ENCODE results near the gene METTL25.
"Not testable (repeated sequence)": the region's sequence is repeated elsewhere in the genome, so short reads cannot be mapped to it uniquely, and the experiment has no call there.

The METTL25 gene, protein sequence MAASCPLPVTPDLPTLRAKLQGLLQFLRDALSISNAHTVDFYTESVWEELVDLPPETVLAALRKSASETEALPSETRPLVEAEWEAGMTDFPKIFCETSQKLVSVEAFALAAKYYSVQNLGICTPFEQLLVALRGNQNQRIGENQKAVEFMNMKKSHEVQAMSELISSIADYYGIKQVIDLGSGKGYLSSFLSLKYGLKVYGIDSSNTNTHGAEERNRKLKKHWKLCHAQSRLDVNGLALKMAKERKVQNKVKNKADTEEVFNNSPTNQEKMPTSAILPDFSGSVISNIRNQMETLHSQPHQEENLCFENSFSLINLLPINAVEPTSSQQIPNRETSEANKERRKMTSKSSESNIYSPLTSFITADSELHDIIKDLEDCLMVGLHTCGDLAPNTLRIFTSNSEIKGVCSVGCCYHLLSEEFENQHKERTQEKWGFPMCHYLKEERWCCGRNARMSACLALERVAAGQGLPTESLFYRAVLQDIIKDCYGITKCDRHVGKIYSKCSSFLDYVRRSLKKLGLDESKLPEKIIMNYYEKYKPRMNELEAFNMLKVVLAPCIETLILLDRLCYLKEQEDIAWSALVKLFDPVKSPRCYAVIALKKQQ

DNA sequence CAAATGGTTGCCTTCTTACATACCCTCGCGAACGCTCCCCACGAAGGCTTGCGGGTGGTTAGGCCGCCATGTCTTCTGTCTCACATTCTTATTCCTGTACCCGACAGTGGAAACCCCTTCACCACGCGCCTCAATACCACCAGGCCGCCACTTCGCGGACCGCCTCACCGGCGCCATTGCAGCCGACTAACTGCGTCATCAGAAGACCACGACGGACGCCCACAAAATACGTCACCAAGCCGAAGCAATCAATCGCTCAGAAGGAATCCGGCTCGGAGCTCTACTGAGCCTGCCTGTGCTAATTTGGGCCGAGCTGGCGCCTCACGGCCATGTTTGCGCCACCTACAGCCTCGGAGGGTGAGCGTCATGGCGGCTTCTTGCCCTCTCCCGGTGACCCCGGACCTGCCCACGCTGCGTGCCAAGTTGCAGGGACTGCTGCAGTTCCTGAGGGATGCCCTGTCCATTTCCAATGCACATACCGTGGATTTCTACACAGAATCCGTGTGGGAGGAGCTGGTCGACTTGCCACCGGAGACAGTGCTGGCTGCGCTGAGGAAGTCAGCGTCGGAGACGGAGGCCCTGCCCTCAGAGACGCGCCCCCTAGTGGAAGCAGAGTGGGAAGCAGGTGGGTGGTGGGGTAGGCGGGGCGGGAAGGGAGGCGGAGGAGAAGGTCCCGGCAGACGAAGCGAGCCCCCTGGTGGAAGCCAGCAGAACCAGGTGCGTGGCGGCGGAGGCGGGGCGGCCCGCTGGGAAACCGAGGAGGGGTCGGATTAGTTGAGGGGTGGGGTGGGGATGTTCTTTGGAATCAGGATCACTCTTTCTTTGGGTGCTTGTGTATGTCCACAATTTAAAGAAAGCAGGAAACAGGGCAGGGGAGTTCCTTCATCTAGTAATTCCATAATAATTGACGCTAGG is at the start of gene METTL25, which contains the start of gene CCDC59:
TSS of gene METTL25 (plus strand) at position 330 of the 915 bp plus-strand sequence. CDS start at position 367, 37 bp downstream.
TSS of gene CCDC59 (minus strand) at position 188 of the 915 bp plus-strand sequence. CDS start at position 177, 11 bp downstream.
- peak; percentile 98 for DNase-seq (ENCODE audit: low spot score)

DNA sequence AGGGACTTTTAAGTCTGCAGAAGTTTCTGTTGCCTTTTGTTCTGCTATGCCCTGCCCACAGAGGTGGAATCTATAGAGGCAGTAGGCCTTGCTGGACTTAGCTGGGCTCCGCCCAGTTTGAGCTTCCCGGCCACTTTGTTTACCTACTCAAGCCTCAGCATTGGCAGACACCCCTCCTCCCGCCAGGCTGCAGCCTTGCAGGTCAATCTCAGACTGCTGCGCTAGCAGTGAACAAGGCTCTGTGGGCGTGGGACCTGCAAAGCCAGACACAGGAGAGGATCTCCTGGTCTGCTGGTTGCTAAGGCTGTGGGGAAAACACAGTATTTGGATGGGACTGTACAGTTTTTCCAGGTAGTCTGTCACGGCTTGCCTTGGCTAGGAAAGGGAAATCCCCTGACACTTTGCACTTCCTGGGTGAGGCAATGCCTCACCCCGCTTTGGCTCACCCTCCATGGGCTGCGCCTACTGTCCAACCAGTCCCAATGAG is 43.9 kb upstream of the METTL25 start:
- no peak for DNase-seq (ENCODE audit: low spot score)

DNA sequence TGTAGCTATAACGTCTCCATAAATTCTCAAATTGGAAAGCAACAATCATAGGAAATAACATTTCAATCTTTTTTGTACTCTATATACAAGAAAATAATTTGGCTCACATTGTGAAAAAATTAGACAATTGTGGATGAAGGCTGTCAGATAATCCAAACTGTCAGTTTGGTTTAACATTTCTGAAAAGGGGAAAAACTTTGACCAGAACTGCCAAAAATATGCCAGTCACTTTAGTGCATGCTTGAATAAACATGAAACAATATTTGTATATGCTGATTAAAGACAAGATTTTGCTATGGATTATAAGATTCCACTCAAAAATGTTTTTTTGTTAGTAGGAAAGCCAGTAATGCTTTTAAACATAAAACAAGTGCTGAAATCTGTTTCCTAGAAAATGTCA is 39.1 kb upstream of the METTL25 start:
- no peak for DNase-seq (ENCODE audit: low spot score)

DNA sequence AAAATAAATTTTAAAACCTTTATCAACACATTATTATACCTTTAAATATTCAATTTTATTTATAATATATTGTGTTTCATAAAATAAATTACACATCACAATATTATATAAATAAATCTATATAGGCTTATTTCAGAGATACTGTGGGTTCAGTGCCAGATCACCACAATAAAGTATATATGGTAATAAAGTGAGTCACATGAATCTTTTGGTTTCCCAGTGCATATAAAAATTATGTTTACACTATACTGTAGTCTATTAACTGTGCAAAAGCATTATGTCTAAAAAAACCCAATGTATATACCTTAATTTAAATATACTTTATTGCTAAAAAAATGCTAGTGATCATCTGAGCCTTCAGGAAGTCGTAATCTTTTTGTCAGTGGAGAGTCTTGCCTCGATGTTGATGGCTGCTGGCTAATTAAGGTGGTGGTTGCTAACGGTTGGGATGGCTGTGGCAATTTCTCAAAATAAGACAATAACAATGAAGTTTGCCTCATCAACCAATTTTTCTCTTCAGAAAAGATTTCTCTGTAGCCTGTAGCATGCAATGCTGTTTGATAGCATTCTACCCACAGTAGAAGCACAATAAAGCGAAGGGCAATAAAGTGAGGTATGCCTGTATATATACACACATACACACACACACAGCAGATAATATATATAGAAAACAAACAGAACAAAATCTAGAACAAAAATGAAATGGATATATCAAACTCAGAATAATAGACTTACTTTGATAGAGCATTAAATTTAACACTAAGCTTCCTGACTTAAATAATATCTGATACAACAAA is 32.6 kb upstream of the METTL25 start:
- DNase-seq (ENCODE audit: low spot score): no peak

DNA sequence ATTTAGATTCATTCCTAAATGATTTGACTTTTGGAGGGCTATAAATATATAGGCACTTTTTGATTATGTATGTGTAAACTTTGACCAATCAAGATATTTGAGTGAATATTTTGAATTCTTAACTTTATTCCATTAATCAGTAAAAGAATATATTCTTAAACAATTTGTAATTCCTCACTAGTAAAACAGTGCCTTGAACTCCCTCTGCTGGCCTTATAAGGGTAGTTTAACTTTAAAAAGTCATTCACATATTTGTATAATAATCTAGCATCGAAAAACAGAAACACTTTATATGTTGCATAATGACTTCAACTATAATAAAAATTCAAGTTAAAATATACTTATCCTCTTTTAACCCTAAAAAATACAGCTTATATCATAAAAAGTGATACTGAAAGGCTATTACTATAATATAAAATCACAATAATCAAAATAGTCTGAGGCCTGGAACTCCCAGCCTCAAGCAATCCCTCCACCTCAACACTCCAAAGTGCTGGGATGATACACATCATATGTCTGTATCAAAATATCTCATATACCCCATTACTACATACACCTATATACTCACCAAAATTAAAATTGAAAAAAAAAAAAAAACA is 31.3 kb upstream of the METTL25 start:
- DNase-seq (ENCODE audit: low spot score): peak; percentile 48

DNA sequence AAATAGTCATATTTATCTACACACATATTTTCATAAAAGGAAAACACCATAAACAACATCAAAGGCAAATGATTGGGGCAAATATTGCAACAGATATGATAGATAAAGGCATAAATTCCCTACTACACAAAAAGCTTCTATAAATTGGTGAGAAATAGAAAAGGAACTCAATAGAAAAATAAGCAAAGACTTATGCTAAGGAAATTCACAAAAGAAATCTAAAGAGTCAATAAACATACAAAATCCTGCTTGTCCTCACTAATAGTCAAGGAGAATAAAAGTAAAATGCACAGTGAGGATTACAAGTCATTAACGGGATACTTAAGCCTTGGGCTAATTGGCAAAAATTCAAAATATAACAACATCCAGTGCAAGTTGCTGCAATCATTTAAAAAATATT is 30.5 kb upstream of the METTL25 start:
- DNase-seq (ENCODE audit: low spot score): no peak

DNA sequence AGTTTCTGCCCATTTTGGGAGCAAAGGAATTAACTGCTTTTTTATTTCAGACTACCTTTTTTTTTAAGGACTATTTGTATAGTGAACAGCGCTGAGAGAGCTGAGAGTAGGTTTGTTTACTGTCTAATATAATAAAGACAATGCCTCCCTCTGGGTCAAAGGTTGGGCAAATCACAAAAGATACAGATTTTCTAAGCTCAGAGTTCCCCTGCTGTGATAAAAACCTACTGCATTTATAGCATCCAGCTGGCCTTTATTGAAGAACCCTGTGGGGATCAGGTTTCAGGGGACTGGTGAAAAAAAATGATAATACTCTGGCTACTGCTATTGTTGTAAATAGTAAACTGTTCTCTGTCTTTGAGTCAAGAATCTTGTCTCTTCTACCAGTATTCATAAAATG is 28.8 kb upstream of the METTL25 start:
- DNase-seq (ENCODE audit: low spot score): no peak

DNA sequence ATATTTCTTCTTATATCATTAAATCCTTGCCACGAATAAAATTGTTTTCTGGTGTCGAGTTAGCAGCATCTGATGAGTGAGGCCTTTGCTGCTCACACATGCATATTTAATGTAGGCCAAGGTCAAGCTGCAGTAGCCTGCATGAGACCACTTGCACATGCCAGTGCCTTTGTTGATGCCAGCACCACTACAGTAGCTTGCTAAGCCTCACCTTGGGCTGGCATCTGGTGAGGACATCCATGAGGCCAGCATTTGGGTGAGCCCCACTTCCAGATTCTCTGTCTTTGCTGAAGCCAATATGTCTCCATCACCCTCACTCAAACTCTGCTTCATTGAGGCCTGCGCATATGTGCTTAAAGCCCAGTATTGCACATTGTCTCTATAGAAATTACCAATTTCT is 8.2 kb upstream of the METTL25 start:
- DNase-seq (ENCODE audit: low spot score): no peak

DNA sequence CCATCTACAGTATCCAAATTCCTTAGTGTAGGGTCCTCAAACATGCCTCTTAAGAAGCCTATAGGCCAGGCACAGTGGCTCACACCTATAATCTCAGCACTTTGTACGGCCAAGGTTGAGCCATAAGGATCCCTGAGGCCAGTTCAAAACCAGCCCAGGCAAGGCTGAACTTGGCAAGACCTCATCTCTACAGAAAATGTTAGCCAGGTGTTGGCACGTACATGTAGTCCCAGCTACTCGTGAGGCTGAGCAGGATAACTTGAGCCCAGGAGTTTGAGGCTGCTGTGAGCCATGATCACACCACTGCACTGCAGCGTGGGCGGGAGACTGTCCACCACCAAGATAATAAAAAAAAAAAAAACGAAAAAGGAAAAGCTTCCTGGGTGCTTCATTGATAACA is 6.9 kb upstream of the METTL25 start:
- no peak for DNase-seq (ENCODE audit: low spot score)

DNA sequence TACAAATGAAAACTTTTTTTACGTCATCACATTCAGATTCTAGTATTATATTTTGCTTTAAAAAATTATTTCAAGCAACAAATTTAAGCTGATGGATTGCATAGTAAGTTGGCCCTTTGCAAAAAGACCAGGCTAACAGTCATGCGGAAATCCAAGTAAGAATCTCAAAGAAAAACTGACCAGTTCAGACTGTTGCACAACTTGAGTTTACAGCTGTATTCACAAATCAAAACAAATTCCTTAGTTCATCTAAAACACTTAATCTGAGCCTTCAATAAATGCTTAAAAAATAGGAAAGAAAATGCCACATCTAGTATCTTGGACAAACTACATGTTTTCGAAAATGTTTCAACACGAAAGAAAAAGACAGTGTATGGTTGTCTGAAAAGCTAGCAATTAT is 989 bp upstream of the METTL25 start:
- peak; percentile 25 for DNase-seq (ENCODE audit: low spot score)

DNA sequence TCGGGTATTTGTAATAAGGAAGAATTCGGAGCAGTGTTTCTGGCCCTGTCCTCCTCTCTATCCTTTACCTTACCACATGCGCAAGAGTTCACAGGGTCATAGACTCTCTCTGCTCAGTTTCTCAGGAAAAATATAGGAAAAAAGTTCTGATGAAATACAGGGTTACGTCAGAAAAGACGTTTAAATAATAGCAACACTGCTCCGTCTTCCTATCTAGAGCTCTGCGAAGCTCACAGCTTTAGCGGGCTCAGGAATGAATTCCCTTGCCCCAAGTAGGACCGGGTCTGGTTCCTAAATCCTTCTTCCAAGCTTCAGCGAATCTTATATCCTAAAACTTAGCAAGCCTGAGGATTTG is 507 bp upstream of the METTL25 start:
- DNase-seq (ENCODE audit: low spot score): peak; percentile 49

DNA sequence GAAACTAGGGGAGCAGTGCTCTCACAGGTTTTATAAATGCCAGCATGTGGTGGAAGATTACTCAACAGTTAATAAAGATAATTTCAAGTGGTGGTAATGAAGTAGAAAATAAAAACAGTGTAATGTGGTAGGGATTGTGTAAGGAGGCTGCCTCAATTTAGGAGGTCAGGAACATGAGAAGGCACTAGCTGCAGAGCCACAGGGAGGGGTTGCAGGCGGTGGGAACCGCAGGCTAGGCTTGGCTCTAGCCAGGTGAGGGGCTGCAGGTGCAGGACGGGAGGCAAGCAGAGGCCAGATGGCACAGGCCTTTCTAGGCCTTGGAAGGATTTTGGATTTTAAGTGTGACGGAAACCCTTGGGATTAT is 768 bp downstream of the METTL25 start:
- peak; percentile 11 for DNase-seq (ENCODE audit: low spot score)

DNA sequence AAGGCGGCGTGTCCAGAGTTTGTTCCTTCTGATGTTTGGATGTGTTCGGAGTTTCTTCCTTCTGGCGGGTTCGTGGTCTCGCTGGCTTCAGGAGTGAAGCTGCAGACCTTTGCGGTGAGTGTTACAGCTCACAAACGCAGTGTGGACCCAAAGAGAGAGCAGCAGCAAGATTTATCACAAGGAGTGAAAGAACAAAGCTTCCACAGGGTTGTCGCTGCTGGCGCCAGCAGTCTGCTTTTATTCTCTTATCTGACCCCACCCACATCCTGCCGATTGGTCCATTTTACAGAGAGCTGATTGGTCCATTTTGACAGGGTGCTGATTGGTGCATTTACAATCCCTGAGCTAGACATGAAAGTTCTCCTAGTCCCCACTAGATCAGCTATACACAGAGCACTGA is 2.5 kb downstream of the METTL25 start:
- DNase-seq (ENCODE audit: low spot score): not testable (repeated sequence)

DNA sequence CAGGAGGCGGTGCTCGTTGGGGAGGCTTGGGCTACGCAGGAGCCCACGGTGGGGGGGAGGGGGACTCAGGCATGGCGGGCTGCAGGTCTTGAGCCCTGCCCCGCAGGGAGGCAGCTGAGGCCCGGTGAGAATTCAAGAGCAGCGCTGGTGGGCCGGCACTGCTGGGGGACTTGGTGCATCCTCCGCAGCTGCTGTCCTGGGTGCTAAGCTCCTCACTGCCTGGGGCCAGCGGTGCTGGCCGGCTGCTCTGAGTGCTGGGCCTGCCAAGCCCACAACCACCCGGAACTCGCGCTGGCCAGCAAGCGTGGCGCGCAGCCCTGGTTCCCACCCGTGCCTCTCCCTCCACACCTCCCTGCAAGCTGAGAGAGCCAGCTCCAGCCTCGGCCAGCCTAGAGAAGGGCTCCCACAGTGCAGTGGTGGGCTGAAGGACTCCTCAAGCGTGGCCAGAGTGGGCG is 3.2 kb downstream of the METTL25 start:
- DNase-seq (ENCODE audit: low spot score): no peak

DNA sequence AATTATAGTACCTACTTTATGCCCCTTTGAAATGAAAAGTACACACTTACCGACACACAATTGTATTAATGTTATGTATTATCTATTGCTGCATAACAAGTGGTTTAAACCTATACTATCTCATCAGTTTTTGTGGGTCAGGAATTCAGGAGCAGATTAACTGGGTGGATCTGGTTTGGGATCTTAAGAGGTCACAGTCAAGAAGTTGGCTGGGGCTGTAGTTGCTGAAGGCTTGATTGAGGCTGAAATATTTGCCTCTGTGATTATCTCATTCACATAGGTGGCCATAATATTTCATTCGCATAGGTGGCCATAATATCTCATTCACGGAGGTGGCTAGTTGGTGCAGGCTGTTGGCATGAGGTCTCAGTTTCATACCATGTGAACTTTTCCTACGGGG is 5.7 kb downstream of the METTL25 start:
- DNase-seq (ENCODE audit: low spot score): no peak

DNA sequence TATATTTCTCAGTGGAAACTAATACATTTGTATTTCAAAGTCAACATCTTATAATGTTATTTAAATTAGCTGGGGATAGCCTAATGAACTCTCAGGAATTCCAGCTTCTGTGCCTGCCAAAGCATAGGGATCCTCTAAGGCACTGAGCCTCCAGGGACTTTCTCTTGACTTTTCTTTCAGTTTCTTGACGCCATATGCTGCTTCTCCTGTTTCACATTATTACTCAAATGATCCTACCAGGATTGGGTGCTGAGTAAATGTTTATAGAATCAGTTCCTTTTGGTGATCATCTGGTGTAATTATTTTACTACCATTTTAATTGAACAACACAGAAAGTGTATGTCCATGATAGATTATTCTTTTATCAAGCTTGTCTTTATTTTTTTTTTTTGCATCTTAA is 7.9 kb downstream of the METTL25 start:
- DNase-seq (ENCODE audit: low spot score): no peak

DNA sequence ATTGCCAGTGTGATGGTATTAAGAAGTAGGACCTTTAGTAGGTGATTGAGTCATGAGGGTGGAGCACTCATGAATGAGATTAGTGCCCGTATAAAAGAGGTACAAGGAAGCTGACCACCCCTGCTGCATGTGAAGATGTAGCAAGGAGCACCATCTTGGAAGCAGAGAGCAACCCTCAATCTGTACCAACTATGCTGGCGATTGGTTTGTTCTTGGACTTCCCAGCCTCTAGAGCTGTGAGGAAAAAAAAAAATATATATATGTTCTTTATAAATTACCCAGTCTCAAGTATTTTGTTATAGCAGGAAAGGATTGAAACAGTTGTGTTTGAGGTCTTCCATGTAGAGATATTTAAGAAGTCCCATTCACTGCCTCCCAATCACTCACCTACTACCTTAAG is 16.9 kb downstream of the METTL25 start:
- no peak for DNase-seq (ENCODE audit: low spot score)

DNA sequence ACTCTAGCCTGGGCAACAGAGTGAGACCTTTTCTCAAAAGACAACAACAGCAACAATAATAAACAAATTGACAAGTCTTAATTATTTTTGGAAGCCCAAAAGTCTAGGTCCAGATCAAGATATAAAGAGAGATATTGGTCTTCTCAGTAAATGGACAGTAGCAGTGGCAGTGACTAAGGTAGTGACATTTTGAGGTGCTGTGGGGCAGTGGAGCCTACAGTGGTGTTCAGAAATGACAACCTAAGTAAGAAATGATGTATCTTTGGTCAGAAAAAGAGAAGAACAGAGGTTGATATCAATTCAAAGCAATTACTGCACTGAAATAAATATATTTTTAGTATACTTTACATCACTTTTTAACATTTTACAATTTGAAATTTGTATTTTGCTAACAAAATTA is 20.7 kb downstream of the METTL25 start:
- no peak for DNase-seq (ENCODE audit: low spot score)

DNA sequence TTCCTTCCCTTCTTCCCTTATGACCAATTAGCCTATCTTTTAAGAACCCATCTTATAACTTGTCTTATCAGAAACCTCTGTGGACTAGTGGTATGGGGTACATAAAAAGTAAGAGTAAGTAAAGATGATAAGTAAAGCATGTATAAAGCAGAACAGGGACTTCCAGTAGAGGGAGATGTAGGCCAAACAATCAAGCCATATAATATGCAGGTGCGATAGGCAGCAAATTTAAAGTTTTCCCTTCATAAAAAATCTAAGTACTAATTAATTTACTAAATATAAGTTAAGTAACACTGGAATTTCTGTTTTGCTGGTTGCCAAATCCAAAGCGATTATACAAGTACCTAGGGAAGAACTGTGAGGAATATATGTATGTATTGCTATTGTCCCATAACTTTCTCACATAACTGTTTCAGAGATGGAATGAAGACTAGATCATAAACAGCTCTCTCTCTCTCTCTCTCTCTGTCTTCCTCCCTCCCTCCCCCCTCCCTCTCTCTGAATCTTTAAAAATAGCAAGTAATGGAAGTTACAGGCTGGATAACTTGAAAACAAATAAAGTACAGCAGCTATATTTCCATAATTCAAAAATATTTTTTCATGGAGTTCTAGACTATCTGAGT is 25.7 kb downstream of the METTL25 start:
- peak; percentile 55 for DNase-seq (ENCODE audit: low spot score)

DNA sequence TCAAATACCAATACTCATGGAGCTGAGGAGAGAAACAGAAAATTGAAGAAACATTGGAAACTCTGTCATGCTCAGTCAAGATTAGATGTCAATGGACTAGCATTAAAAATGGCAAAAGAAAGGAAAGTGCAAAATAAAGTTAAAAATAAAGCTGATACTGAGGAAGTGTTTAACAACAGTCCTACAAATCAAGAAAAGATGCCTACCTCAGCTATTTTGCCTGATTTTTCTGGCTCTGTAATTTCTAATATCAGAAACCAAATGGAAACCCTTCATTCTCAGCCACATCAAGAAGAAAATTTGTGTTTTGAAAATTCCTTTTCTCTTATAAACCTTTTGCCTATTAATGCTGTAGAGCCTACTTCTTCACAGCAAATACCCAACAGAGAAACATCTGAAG is 40.5 kb downstream of the METTL25 start:
- DNase-seq (ENCODE audit: low spot score): no peak

DNA sequence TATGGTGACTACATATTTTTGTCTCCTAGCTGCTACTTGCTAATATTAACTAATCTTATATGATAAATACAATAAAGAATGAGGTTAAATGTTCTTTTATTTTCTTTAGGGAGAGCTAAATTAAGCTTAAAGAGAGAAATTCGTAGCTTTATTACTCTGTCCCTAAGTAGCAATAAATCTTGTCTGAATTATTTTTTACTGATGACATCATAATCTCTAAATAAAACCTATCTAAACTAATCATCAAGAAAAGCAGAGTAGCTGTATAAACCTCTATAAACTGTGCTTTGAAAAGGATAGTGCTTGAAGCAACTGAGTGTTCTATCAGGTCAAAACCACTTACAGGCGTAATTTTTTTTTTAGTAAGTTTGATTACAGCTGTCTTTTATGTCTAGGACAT is 42.5 kb downstream of the METTL25 start:
- DNase-seq (ENCODE audit: low spot score): no peak

All from RKO (cell line).